Limb (tissue), 2 donors: Measurements from ENCODE around the gene WDFY4.

Experiments used
- DNase-seq, 2 donors: peaks; one replicate each; pipeline ENCODE4 v3.0.0-alpha.2; 2016; ENCODE audit errors: extremely low spot score in 2 of 2

The WDFY4 gene

GRCh38 chr10:49010295-49010694 lies 325.6 kb downstream of the WDFY4 start:
- DNase-seq = no peak

GRCh38 chr10:49010865-49011264 lies 326.2 kb downstream of the WDFY4 start:
- no peak for DNase-seq

- no peak for DNase-seq
Measured at GRCh38 chr10:49011756-49012155, 327.1 kb downstream of the WDFY4 start.

- DNase-seq = no peak
Measured at GRCh38 chr10:49012603-49013002, 327.9 kb downstream of the WDFY4 start.

- DNase-seq = no peak
Measured at GRCh38 chr10:49015700-49016099, 331.0 kb downstream of the WDFY4 start.

GRCh38 chr10:49021685-49022084 lies 337.0 kb downstream of the WDFY4 start:
- no peak for DNase-seq

GRCh38 chr10:49023071-49023470 lies 338.4 kb downstream of the WDFY4 start:
- no peak for DNase-seq

GRCh38 chr10:49023752-49024151 lies 339.1 kb downstream of the WDFY4 start:
- DNase-seq = peak in 1 of 2 donors; percentile 56

- DNase-seq = no peak
Measured at GRCh38 chr10:49024484-49024883, 339.8 kb downstream of the WDFY4 start.

- DNase-seq = no peak
Measured at GRCh38 chr10:49025347-49025983, 340.8 kb downstream of the WDFY4 start.

GRCh38 chr10:49028639-49029038 lies 344.0 kb downstream of the WDFY4 start:
- no peak for DNase-seq

GRCh38 chr10:49029666-49030065 lies 345.0 kb downstream of the WDFY4 start:
- no peak for DNase-seq
